Activated CD8-positive, alpha-beta memory T cell treated with anti-CD3 and anti-CD28 coated beads for 24 hours (primary cell): ENCODE measurements around the gene MRTFA.

Experiments
- DNase-seq: peaks from one replicate; pipeline ENCODE4 v3.0.0-alpha.2; 2020

Gene MRTFA

GRCh38 chr22:40450616-40451015 lies 185.9 kb downstream of the MRTFA start:
- DNase-seq = no peak

GRCh38 chr22:40449676-40450035 lies 186.9 kb downstream of the MRTFA start:
- DNase-seq = no peak

- no peak for DNase-seq
Observed at GRCh38 chr22:40446203-40446602, 190.3 kb downstream of the MRTFA start.

GRCh38 chr22:40444178-40444831 lies 192.2 kb downstream of the MRTFA start:
- DNase-seq = no peak

GRCh38 chr22:40443732-40444131 lies 192.8 kb downstream of the MRTFA start:
- DNase-seq = no peak

GRCh38 chr22:40441761-40442390 lies 194.6 kb downstream of the MRTFA start:
- no peak for DNase-seq

- DNase-seq = peak; percentile 76
Observed at GRCh38 chr22:40436505-40437431, 199.8 kb downstream of the MRTFA start.

- no peak for DNase-seq
Observed at GRCh38 chr22:40434745-40435144, 201.8 kb downstream of the MRTFA start.

GRCh38 chr22:40434106-40434505 lies 202.4 kb downstream of the MRTFA start:
- DNase-seq = no peak

- no peak for DNase-seq
Observed at GRCh38 chr22:40433416-40434090, 203.0 kb downstream of the MRTFA start.

GRCh38 chr22:40432625-40433024 lies 203.9 kb downstream of the MRTFA start:
- DNase-seq = no peak

- DNase-seq = no peak
Observed at GRCh38 chr22:40432157-40432556, 204.4 kb downstream of the MRTFA start.

GRCh38 chr22:40430991-40431390 lies 205.5 kb downstream of the MRTFA start:
- no peak for DNase-seq

GRCh38 chr22:40429481-40429880 lies 207.0 kb downstream of the MRTFA start:
- no peak for DNase-seq

GRCh38 chr22:40428796-40429195 lies 207.7 kb downstream of the MRTFA start:
- DNase-seq = no peak

GRCh38 chr22:40426594-40427333 lies 209.8 kb downstream of the MRTFA start:
- no peak for DNase-seq

- no peak for DNase-seq
Observed at GRCh38 chr22:40425082-40425481, 211.4 kb downstream of the MRTFA start.

GRCh38 chr22:40423882-40424640 lies 212.5 kb downstream of the MRTFA start:
- DNase-seq = no peak

GRCh38 chr22:40423310-40423688 lies 213.2 kb downstream of the MRTFA start:
- no peak for DNase-seq

- no peak for DNase-seq
Observed at GRCh38 chr22:40422558-40423309, 213.8 kb downstream of the MRTFA start.

- DNase-seq = no peak
Observed at GRCh38 chr22:40421941-40422340, 214.6 kb downstream of the MRTFA start.
